GM21786 (cell line): ENCODE results near the gene CCDC91.
"Not testable (repeated sequence)": the region's sequence is repeated elsewhere in the genome, so short reads cannot be mapped to it uniquely, and the experiment has no call there.

Source experiments
- ATAC-seq: cut with Tn5 transposase; IDR thresholded peaks from one replicate; pipeline ENCODE4 v1.9.1; 2021; ENCODE audit not compliant: unreplicated experiment

The CCDC91 gene

GRCh38 chr12:28446031-28446430 is 255.8 kb downstream of the CCDC91 start:
- ATAC-seq: no peak

DNA sequence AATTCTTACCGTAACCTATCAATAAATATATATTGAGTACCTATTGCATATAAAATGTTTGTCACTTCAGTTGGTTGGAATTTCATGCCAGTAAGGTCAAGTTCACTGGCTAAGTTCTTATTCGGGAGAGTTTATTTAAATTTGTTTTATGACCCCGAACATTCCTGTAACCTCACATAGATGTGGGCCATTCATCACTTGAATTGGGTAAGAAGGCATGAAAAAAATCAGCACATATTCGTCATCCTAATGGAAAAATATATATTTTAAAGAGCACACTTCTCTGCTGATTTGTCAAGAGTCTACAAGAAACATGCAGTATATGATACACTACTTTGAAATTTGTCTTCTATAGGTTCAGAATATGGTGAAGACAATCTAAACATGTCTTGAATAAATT is 263.4 kb downstream of the CCDC91 start:
- no peak for ATAC-seq

GRCh38 chr12:28456934-28457710 is 266.9 kb downstream of the CCDC91 start:
- no peak for ATAC-seq

- ATAC-seq: no peak
Measured at GRCh38 chr12:28457785-28458184, 267.5 kb downstream of the CCDC91 start.

DNA sequence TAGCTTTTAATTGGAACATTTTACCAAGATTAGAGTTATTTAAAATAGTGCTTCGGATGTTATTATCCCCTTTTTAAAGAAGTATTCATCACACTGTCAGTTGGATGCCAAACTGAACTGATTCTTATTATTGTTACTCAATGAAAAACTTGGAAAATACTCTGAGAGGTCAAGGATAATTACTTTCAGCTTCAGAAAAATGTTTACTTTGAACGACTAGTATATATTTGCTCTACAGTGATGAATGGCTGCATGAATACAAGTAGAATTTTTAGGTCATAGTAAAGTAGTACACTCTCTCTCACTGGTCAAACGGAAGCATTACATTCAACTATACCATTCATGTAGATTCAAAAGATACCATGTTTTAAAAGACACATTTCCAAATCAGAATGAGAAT is 269.2 kb downstream of the CCDC91 start:
- no peak for ATAC-seq

GRCh38 chr12:28460420-28461130 is 270.3 kb downstream of the CCDC91 start:
- peak; percentile 67 for ATAC-seq

- ATAC-seq: no peak
Measured at GRCh38 chr12:28463396-28463795, 273.1 kb downstream of the CCDC91 start.

GRCh38 chr12:28471762-28472161 is 281.5 kb downstream of the CCDC91 start:
- not testable (repeated sequence) for ATAC-seq

GRCh38 chr12:28476206-28476605 is 285.9 kb downstream of the CCDC91 start:
- not testable (repeated sequence) for ATAC-seq

DNA sequence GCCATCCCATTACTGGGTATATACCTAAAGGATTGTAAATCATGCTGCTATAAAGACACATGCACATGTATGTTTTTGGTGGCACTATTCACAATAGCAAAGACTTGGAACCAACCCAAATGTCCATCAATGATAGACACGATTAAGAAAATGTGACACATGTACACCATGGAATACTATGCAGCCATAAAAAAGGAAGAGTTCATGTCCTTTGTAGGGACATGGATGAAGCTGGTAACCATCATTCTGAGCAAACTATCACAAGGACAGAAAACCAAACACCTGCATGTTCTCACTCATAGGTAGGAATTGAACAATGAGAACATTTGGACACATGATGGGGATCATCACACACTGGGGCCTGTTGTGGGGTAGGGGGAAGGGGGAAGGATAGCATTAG is 288.8 kb downstream of the CCDC91 start:
- not testable (repeated sequence) for ATAC-seq

GRCh38 chr12:28479683-28480082 is 289.4 kb downstream of the CCDC91 start:
- ATAC-seq: no peak

GRCh38 chr12:28484156-28484555 is 293.9 kb downstream of the CCDC91 start:
- ATAC-seq: no peak

DNA sequence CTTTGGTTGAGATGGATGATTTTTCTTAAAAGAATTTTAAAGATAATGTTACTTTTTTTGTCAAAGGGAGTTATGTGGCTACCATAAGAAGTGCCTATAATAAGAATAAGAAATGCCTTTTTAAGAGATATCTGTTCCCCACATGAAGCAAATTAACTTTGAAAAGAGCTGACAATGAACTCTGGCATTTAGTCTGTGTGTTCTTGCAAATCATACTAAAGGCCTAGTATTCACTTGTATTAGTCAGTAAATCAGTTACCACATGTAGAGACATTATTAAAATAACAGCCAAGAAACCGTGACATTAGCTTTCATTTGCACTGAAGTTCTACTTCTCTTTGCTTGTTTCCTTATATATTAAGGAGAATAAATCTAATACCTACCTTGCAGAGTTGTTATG is 296.3 kb downstream of the CCDC91 start:
- ATAC-seq: no peak

DNA sequence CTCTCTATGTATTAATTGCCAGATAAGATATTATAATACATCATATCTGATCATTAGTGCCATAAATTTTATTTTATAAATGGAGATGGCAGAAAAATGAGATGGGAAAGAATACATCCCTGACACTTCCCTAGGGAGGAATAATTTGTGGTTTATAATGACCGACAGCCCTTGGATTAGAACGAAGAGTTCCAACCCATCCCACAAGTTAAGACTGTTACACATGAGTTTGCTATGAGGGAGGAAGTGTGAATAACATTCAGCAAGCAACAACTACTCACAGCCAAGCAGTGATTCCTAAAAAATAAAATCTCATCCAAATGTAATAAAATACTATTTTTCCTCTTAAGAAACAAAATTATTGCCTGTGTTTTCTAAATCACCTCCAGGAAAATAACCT is 299.0 kb downstream of the CCDC91 start:
- no peak for ATAC-seq

DNA sequence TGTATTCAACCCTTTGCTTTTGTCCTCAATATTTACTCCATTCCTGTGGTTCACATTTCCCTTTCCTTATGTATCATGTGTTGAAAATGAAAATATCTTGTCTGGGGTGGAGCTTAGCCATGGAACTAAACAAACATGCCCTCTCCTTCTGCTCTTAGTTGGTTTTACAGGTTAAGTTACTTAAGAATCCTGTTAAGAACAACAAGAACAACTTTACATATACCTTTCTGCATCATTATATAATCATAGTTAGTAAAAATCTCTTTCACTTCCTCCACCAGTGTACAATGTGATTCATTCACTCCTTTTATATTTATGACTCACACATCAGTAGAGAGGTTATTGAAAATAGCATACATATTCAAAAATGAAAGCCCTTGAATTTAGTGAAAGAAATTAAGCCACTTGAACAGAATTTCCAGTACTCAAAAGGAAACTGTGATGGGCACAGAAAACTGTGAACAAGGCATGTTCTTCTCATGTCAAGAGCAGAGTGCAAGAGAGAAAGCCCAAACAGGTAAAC is 307.7 kb downstream of the CCDC91 start:
- ATAC-seq: peak; percentile 97

DNA sequence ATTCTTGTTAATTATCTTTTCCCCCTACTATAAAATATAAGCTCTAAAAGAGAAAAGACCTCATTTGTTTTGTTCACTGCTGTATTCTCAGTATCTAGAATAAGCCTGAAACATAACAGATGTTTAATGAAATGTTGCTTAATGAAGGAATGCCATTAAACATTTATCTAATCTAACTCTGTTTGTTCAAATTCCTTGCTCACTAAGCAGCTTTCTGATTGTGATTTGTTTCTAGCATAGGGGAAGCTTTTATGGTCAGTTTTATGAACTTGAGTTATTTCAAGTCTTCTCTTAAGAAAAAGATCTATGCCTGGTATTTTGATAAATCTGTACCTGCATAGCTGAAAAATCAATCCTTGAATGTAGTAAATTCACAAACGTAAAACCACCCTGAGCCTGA is 308.6 kb downstream of the CCDC91 start:
- no peak for ATAC-seq

GRCh38 chr12:28500373-28501024 is 310.2 kb downstream of the CCDC91 start:
- no peak for ATAC-seq

- ATAC-seq: no peak
Measured at GRCh38 chr12:28506271-28506670, 316.0 kb downstream of the CCDC91 start.

- no peak for ATAC-seq
Measured at GRCh38 chr12:28507033-28507432, 316.8 kb downstream of the CCDC91 start.

- ATAC-seq: no peak
Measured at GRCh38 chr12:28507867-28508266, 317.6 kb downstream of the CCDC91 start.

GRCh38 chr12:28512406-28512805 is 322.1 kb downstream of the CCDC91 start:
- ATAC-seq: no peak

DNA sequence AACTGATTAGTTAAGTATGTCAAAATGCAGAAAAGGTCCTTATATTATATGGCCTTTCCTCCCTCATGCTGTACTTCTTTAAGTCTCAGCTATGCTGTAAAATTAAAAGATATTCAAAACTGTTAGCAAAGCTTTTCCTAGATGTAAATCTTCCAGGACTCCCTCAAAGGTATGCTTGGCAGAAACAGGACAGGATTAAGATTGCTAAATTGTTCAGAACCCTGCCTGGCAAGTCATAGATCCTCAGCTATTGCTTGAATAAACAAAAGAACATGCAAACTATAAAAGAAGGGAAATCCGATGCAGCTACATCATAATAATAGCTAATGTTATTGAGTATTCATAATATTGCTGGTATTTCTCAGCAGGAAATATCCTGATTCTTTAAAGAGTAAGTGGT is 322.6 kb downstream of the CCDC91 start:
- no peak for ATAC-seq
